K562 (cell line): ENCODE measurements around the gene DNAH10. TPM values are rescaled to one million over a fixed set of nuclear protein-coding genes. Genes with fewer than 3 reads are reported as not detected.

Experiments used
- ATAC-seq: fragments of 200-7000 bp; cut with Tn5 transposase; 3 replicates; pipeline ENCODE4 v1.9.1; 2020; ENCODE audit warnings: moderate library complexity
- BruUV-seq: library from RNA; stranded (reverse); fragments of 400-500 nt; replicated peaks from 2 replicates; lab custom pipeline; 2021; lab: Mats Ljungman, UMichigan
- CTCF ChIA-PET: fragments of 300-600 bp; formaldehyde crosslinking; extraction: SDS; loops from one replicate; lab custom pipeline; 2021; ENCODE audit warnings: low intra/inter-chr PET ratio; lab: Yijun Ruan, JAX
- POLR2A ChIA-PET: fragments of 300-600, 350-650 bp; sonication (Branson Sonifier 250); formaldehyde crosslinking; extraction: SDS; loops from one replicate; lab custom pipeline; 2021; ENCODE audit warnings: antibody characterized with exemption, inconsistent platforms; lab: Yijun Ruan, JAX
- DNase-seq, 4 experiments: peaks; one replicate each; pipeline versions ENCODE4 v3.0.0 to v3.0.0-alpha.2; 2011 to 2018; ENCODE audit warnings: low spot score in 3 of 4, mixed read lengths in 3 of 4; ENCODE audit errors: extremely low read depth in 1 of 4
- FAIRE-seq: peaks from 2 replicates; lab custom pipeline; 2011; peaks lifted over from hg19 to GRCh38; lab: Jason Lieb, UNC
- H2AFZ ChIP-seq: 2 replicates; pipeline ENCODE4 v1.6.0; 2011; ENCODE audit warnings: low read depth, low read length, control low read depth, inconsistent platforms
- H3K27ac ChIP-seq: fragments of 200-600 bp; 3 replicates; pipeline ENCODE4 v1.8.0; 2011; ENCODE audit warnings: low read depth, mild to moderate bottlenecking, control low read depth, inconsistent platforms, low read length, moderate library complexity, mixed read lengths; ENCODE audit errors: extremely low read depth
- H3K27me3 ChIP-seq, 2 experiments: fragments of 300-600 bp in 1 of 2; 2 replicates in 1 of 2; 3 replicates in 1 of 2; pipeline versions ENCODE4 v1.6.0 to v1.8.0; 2011; ENCODE audit warnings: inconsistent platforms in 2 of 2, low read length in 2 of 2, mild to moderate bottlenecking in 1 of 2, mixed read lengths in 1 of 2, moderate library complexity in 1 of 2; ENCODE audit not compliant: control insufficient read depth in 2 of 2, insufficient read depth in 2 of 2
- H3K36me3 ChIP-seq: fragments of 300-600 bp; 3 replicates; pipeline ENCODE4 v1.8.0; 2011; ENCODE audit warnings: mild to moderate bottlenecking, low read length, inconsistent platforms; ENCODE audit not compliant: control insufficient read depth, insufficient read depth
- H3K4me1 ChIP-seq, 2 experiments: fragments of 200-600 bp in 1 of 2; replicated peaks in 1 of 2; 2 replicates in 1 of 2; 3 replicates in 1 of 2; pipeline versions ENCODE4 v1.5.1 to v1.8.0; 2011; ENCODE audit warnings: inconsistent platforms in 2 of 2, low read length in 2 of 2, mild to moderate bottlenecking in 1 of 2, mixed read lengths in 1 of 2, moderate library complexity in 1 of 2; ENCODE audit not compliant: control insufficient read depth in 2 of 2, insufficient read depth in 2 of 2
- H3K4me2 ChIP-seq: 2 replicates; pipeline ENCODE4 v1.6.1; 2011; ENCODE audit warnings: low read length, control low read depth, inconsistent platforms, mixed read lengths; ENCODE audit not compliant: insufficient read depth
- H3K4me3 ChIP-seq: fragments of 200-600 bp; sonication (generic), shearing (Covaris generic); 2 replicates; pipeline ENCODE4 v1.5.1; 2016; ENCODE audit warnings: control low read depth, inconsistent platforms
- H3K79me2 ChIP-seq: fragments of 200-600 bp; 3 replicates; pipeline ENCODE4 v1.8.0; 2011; ENCODE audit warnings: low read length, inconsistent platforms; ENCODE audit not compliant: control insufficient read depth, insufficient read depth
- H3K9ac ChIP-seq, 2 experiments: 2 replicates each; pipeline versions ENCODE4 v1.6.0 to v1.6.1; 2011; ENCODE audit warnings: low read depth in 2 of 2, low read length in 2 of 2, control low read depth in 1 of 2, inconsistent platforms in 1 of 2, mild to moderate bottlenecking in 1 of 2, mixed read lengths in 1 of 2; ENCODE audit not compliant: insufficient read depth in 1 of 2
- H3K9me1 ChIP-seq: one replicate; pipeline ENCODE4 v1.6.0; 2011; ENCODE audit warnings: inconsistent platforms, mild to moderate bottlenecking, low read length, moderate library complexity; ENCODE audit not compliant: control insufficient read depth, insufficient read depth
- H3K9me3 ChIP-seq: replicated peaks from 2 replicates; pipeline ENCODE4 v1.5.1; 2011; ENCODE audit warnings: low read depth, low read length, inconsistent platforms; ENCODE audit not compliant: control insufficient read depth, insufficient read depth
- H4K20me1 ChIP-seq: replicated peaks from 2 replicates; pipeline ENCODE4 v1.6.1; 2011; ENCODE audit warnings: low read length, inconsistent platforms, mixed read lengths; ENCODE audit not compliant: control insufficient read depth, insufficient read depth
- CTBP1 ChIP-seq: fragments of 450-650 bp; IDR thresholded peaks from 2 replicates; pipeline ENCODE4 v1.6.1; 2016; ENCODE audit warnings: borderline replicate concordance
- EZH2 ChIP-seq: IDR thresholded peaks from 2 replicates; pipeline ENCODE4 v1.6.1; 2012; ENCODE audit warnings: low read depth, mild to moderate bottlenecking, inconsistent platforms, low read length, borderline replicate concordance
- MAZ ChIP-seq, 2 experiments: fragments of 450-650 bp in 1 of 2; sonication (generic) in 1 of 2; formaldehyde crosslinking; IDR thresholded peaks in 1 of 2; conservative IDR thresholded peaks in 1 of 2; 2 replicates each; pipeline versions ENCODE4 v1.4.0 to v1.5.0; 2020; ENCODE audit warnings: mild to moderate bottlenecking in 1 of 2, missing genetic modification reagents in 1 of 2
- SMARCB1 ChIP-seq: IDR thresholded peaks from 2 replicates; pipeline ENCODE4 v1.6.1; 2011; ENCODE audit warnings: improper control_type of control experiment, low read depth; ENCODE audit not compliant: insufficient read length
- SRF ChIP-seq, 2 experiments: fragments of 250-450, 450-650 bp in 1 of 2; sonication (Bioruptor Pico) in 1 of 2; sonication (generic) in 1 of 2; formaldehyde crosslinking; IDR thresholded peaks; 2 replicates each; pipeline versions ENCODE4 v1.5.0 to v1.5.1; 2020 to 2022; ENCODE audit warnings: mild to moderate bottlenecking in 1 of 2, missing genetic modification reagents in 1 of 2
- TCFL5 ChIP-seq: fragments of 250-450 bp; sonication (Bioruptor Pico); conservative IDR thresholded peaks from 2 replicates; pipeline ENCODE4 v1.6.1; 2021; ENCODE audit warnings: mild to moderate bottlenecking, moderate library complexity, matching md5 sums
- ZNF592 ChIP-seq: fragments of 450-650 bp; IDR thresholded peaks from 2 replicates; pipeline ENCODE4 v1.6.1; 2017; ENCODE audit warnings: antibody characterized with exemption, mild to moderate bottlenecking
- WGBS: fragments of 100-300 bp; shearing (Covaris generic); methylation state at CpG from one replicate; pipeline ENCODE4 v1.1.6; 2016; ENCODE audit warnings: low coverage, mixed read lengths; ENCODE audit not compliant: insufficient coverage; ENCODE audit errors: missing lambda C conversion rate; 5-methylcytosine and 5-hydroxymethylcytosine counted together
- in situ Hi-C: fragments of 300-500 bp; cut with MboI; formaldehyde crosslinking; loops from 4 replicates; pipeline ENCODE4 v1.15.0; 2018; ENCODE audit warnings: inconsistent platforms, mixed read lengths
- intact Hi-C: fragments of 100-400 bp; cut with micrococcal nuclease; formaldehyde crosslinking; loops from 2 replicates; pipeline ENCODE4 v1.14.2; 2022
- polyA plus RNA-seq, 8 experiments: library from polyadenylated mRNA; depleted of rRNA in 4 of 8; stranded (reverse) in 5 of 8; unstranded in 3 of 8; fragments of >200 nt; fragmentation: Nextera tagmentation in 2 of 8; fragmentation: Illumina TruSeq in 1 of 8; extraction: Ambion mirVana in 2 of 8; extraction: Trizol in 1 of 8; gene quantifications; 2 replicates each; pipeline versions ENCODE4 v1.2.1 to v1.2.3, GENCODE V29; 2011 to 2014; ENCODE audit warnings: inconsistent platforms in 1 of 8, missing spikeins in 1 of 8
- total RNA-seq, 7 experiments: library from RNA; depleted of rRNA in 6 of 7; stranded (reverse); fragments of >200 nt in 6 of 7; fragmentation: Illumina TruSeq in 2 of 7; extraction: Trizol in 2 of 7; gene quantifications; 2 replicates each; pipeline versions ENCODE4 v1.2.1 to v1.2.3, GENCODE V29; 2011 to 2021; ENCODE audit warnings: low replicate concordance in 1 of 7
- TF ChIP-seq, protein P1 (sequence below): fragments of 250-450 bp; sonication (Bioruptor Pico); IDR thresholded peaks from 2 replicates; pipeline ENCODE4 v1.5.0; 2020; ENCODE audit warnings: mild to moderate bottlenecking

The DNAH10 gene
- total and polyA plus RNA-seq, 9 of the 15 experiments (the other 6 are each of a cell fraction or from before 2014, with no cell fraction given): 0.01 to 0.06 (median 0.04) TPM; not detected in 1

DNA sequence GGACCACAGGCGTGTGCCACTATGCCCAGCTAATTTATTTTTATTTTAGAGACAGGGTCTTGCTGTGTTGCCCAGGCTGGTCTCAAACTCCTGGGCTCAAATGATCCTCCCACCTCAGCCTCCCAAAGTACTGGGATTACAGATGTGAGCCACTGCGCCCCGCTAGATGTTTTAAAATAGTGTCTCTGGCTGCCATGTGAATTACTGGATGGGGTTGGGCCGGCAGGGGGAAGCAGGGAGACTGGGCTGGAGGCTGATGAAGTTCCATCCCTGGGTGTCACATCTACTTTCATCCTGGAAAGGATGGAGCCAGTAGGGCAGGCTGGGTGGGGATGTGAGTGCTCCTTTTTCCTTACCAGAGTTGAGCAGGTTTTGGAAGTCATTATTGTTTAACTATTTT, 46.1 kb downstream of the DNAH10 start:
- Histone ChIP-seq H3K4me2 (no peak overlapping the region), H3K9ac (no peak overlapping the region), H3K4me3 (no peak overlapping the region), H2AFZ (no peak overlapping the region), H3K27me3 (peaks cover 7 to 14% of the 10 kb centered on the region in 2 experiments; a peak in 4 of 5 replicates), H3K36me3 (no peaks in the 10 kb centered on the region), H3K9me3 (no peaks in the 10 kb centered on the region), H3K79me2 (no peaks in the 10 kb centered on the region), H3K9me1 (no peaks in the 10 kb centered on the region), H4K20me1 (no peaks in the 10 kb centered on the region), H3K4me1 (no peaks in the 10 kb centered on the region; a peak in 1 of 5 replicates), H3K27ac (no peak overlapping the region)
- DNase-seq (peak; percentile 50 to 61 (median 55)), FAIRE-seq (peak; percentile 44), ATAC-seq (peak; percentile 91)
- intact Hi-C loops: loop anchor here (5.0 kb wide), 1 partner anchor 34 kb away; no protein-coding TSS in a partner anchor
- in situ Hi-C loops: no loop called here
- ChIA-PET POLR2A (no interaction called here), CTCF (interaction anchor here (0.7 kb wide), 1 partner anchor 177 kb away, joined by 3 read pairs; no protein-coding TSS in a partner anchor)
- BruUV-seq: no TSS peak
- WGBS: 4% methylated on average over 4 of the region's 4 CpGs
- TF ChIP-seq MAZ (CRISPR knock-in tag; conservative IDR thresholded peaks at IDR 0.05 in 1 of 2, IDR thresholded peaks at IDR 0.05 in 1 of 2) (no peak), CTBP1 (peak; percentile 79), SRF (CRISPR knock-in tag; IDR thresholded peaks at IDR 0.05) (no peak), EZH2 (no peak), SMARCB1 (no peak), ZNF592 (no peak), TCFL5 (CRISPR knock-in tag) (no peak)
- TF ChIP-seq, protein P1, sequence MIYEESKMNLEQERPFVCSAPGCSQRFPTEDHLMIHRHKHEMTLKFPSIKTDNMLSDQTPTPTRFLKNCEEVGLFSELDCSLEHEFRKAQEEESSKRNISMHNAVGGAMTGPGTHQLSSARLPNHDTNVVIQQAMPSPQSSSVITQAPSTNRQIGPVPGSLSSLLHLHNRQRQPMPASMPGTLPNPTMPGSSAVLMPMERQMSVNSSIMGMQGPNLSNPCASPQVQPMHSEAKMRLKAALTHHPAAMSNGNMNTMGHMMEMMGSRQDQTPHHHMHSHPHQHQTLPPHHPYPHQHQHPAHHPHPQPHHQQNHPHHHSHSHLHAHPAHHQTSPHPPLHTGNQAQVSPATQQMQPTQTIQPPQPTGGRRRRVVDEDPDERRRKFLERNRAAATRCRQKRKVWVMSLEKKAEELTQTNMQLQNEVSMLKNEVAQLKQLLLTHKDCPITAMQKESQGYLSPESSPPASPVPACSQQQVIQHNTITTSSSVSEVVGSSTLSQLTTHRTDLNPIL (CRISPR knock-in tag): no peak
